Measurements from ENCODE around the gene TNFSF18. TPM values are rescaled to one million over a fixed set of nuclear protein-coding genes. Genes with fewer than 3 reads are reported as not detected.

The TNFSF18 gene
- total RNA-seq, 1 experiment from 2014 or later, result 1.6 TPM

GRCh38 chr1:172997941-172998361, 52.8 kb downstream of the TNFSF18 start:
- DNase-seq (ENCODE audit: low read depth, low spot score) (no peak), ATAC-seq (no peak)
- ChIA-PET POLR2A (no interaction called here), RAD21 (ENCODE audit: low non-redundant PET in 1 of 2, low total read pairs in 2 of 2, uncharacterized antibody in 2 of 2, unreplicated experiment in 2 of 2) (no interaction called here), CTCF (no interaction called here)
- TF ChIP-seq CBX3 (IDR thresholded peaks at IDR 0.05; ENCODE audit: low read depth), result no peak
- no peak for TF ChIP-seq YY1 (IDR thresholded peaks at IDR 0.05; ENCODE audit: extremely low read depth, insufficient replicate concordance, low read depth, low read length)
- TF ChIP-seq RAD21 (IDR thresholded peaks at IDR 0.05; ENCODE audit: low read depth), result no peak
- no peak for TF ChIP-seq EZH2 (IDR thresholded peaks at IDR 0.05)
- TF ChIP-seq EZH2phosphoT487 (IDR thresholded peaks at IDR 0.05; ENCODE audit: borderline replicate concordance), result no peak
- no peak for TF ChIP-seq ZNF274 (IDR thresholded peaks at IDR 0.05; ENCODE audit: low read depth, low read length)
- TF ChIP-seq, protein P1, sequence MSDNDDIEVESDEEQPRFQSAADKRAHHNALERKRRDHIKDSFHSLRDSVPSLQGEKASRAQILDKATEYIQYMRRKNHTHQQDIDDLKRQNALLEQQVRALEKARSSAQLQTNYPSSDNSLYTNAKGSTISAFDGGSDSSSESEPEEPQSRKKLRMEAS (IDR thresholded peaks at IDR 0.05), result no peak
- TF ChIP-seq, protein P2, sequence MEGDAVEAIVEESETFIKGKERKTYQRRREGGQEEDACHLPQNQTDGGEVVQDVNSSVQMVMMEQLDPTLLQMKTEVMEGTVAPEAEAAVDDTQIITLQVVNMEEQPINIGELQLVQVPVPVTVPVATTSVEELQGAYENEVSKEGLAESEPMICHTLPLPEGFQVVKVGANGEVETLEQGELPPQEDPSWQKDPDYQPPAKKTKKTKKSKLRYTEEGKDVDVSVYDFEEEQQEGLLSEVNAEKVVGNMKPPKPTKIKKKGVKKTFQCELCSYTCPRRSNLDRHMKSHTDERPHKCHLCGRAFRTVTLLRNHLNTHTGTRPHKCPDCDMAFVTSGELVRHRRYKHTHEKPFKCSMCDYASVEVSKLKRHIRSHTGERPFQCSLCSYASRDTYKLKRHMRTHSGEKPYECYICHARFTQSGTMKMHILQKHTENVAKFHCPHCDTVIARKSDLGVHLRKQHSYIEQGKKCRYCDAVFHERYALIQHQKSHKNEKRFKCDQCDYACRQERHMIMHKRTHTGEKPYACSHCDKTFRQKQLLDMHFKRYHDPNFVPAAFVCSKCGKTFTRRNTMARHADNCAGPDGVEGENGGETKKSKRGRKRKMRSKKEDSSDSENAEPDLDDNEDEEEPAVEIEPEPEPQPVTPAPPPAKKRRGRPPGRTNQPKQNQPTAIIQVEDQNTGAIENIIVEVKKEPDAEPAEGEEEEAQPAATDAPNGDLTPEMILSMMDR (IDR thresholded peaks at IDR 0.05 in 2 of 3, conservative IDR thresholded peaks at IDR 0.05 in 1 of 3; ENCODE audit: borderline replicate concordance in 1 of 3, insufficient read depth in 1 of 3, low read depth in 2 of 3, low read length in 2 of 3), result no peak
- TF ChIP-seq CEBPB (IDR thresholded peaks at IDR 0.05; ENCODE audit: low read depth), result no peak
- no peak for TF ChIP-seq FOSL1 (IDR thresholded peaks at IDR 0.05; ENCODE audit: low read depth)
- TF ChIP-seq EGR1 (IDR thresholded peaks at IDR 0.05; ENCODE audit: low read depth), result no peak
- TF ChIP-seq POLR2A (IDR thresholded peaks at IDR 0.05; ENCODE audit: borderline replicate concordance, extremely low read depth, insufficient read depth, insufficient read length), result no peak
- no peak for TF ChIP-seq ATF3 (IDR thresholded peaks at IDR 0.05)
- TF ChIP-seq ELF1 (IDR thresholded peaks at IDR 0.05; ENCODE audit: borderline replicate concordance, low read depth), result no peak
- no peak for TF ChIP-seq SRF (IDR thresholded peaks at IDR 0.05; ENCODE audit: low read depth)
- no peak for TF ChIP-seq SIN3A (IDR thresholded peaks at IDR 0.05; ENCODE audit: low read depth)
- Histone ChIP-seq H3K79me2 (ENCODE audit: insufficient read depth, low read length) (no peaks in the 10 kb centered on the region), H3K9me3 (ENCODE audit: control insufficient read depth in 1 of 2, insufficient read depth in 1 of 2, low read depth in 1 of 2, low read length in 2 of 2) (peaks cover 7 to 13% of the 10 kb centered on the region in 2 experiments; a peak in 1 of 4 replicates), H3K4me1 (ENCODE audit: control insufficient read depth in 1 of 2, insufficient read depth in 2 of 2, low read length in 2 of 2) (no peaks in the 10 kb centered on the region), H3K27ac (ENCODE audit: low read depth, low read length) (no peak overlapping the region), H2AFZ (ENCODE audit: low read depth, low read length, poor library complexity, severe bottlenecking) (no peak overlapping the region), H4K20me1 (ENCODE audit: insufficient read depth) (no peaks in the 10 kb centered on the region), H3K4me2 (ENCODE audit: low read length) (no peak overlapping the region), H3K9ac (ENCODE audit: low read length) (no peak overlapping the region), H3K27me3 (ENCODE audit: insufficient read depth, low read length) (no peaks in the 10 kb centered on the region), H3K36me3 (ENCODE audit: control insufficient read depth in 1 of 2, insufficient read depth in 2 of 2, low read length in 2 of 2) (no peaks in the 10 kb centered on the region), H3K9me2 (ENCODE audit: insufficient read depth) (no peaks in the 10 kb centered on the region), H3K4me3 (replicated peaks in 1 of 2; ENCODE audit: low read depth in 1 of 2, low read length in 2 of 2) (no peak overlapping the region)
- intact Hi-C loops (cut with micrococcal nuclease), result no loop called here
- no TSS peak for BruUV-seq (replicated peaks)

Measured in HCT116 (cell line).